Aorta (tissue), 5 donors: Measurements from ENCODE around the gene USP19. TPM values are rescaled to one million over a fixed set of nuclear protein-coding genes. Genes with fewer than 3 reads are reported as not detected.

Experiments used
- ATAC-seq: fragments of 200-7000 bp; cut with Tn5 transposase; one replicate; pipeline ENCODE4 v1.9.1; 2022; ENCODE audit warnings: moderate library complexity; ENCODE audit not compliant: low FRiP score
- DNase-seq, 2 donors: peaks; one replicate each; pipeline ENCODE4 v3.0.0-alpha.2; 2020
- H3K27ac ChIP-seq, 2 donors: one replicate each; pipeline ENCODE4 v1.5.1; 2013; ENCODE audit warnings: low read length in 2 of 2, mild to moderate bottlenecking in 2 of 2, moderate library complexity in 2 of 2, control low read depth in 1 of 2, inconsistent platforms in 1 of 2, low read depth in 1 of 2
- H3K27me3 ChIP-seq, 2 donors: one replicate each; pipeline ENCODE4 v1.6.1; 2013; ENCODE audit warnings: control low read depth in 1 of 2, low read length in 1 of 2, mild to moderate bottlenecking in 1 of 2, moderate library complexity in 1 of 2; ENCODE audit not compliant: insufficient read depth in 2 of 2, control insufficient read depth in 1 of 2
- H3K36me3 ChIP-seq, 2 donors: one replicate each; pipeline ENCODE4 v1.6.1; 2013; ENCODE audit warnings: control low read depth in 1 of 2, low read length in 1 of 2, mild to moderate bottlenecking in 1 of 2; ENCODE audit not compliant: insufficient read depth in 2 of 2, control insufficient read depth in 1 of 2
- H3K4me1 ChIP-seq, 2 donors: one replicate each; pipeline ENCODE4 v1.6.1; 2013; ENCODE audit warnings: low read length in 2 of 2, control low read depth in 1 of 2, mild to moderate bottlenecking in 1 of 2, moderate library complexity in 1 of 2; ENCODE audit not compliant: insufficient read depth in 2 of 2, control insufficient read depth in 1 of 2
- H3K4me3 ChIP-seq, 2 donors: one replicate each; pipeline ENCODE4 v1.5.1; 2013; ENCODE audit warnings: low read length in 2 of 2, control low read depth in 1 of 2, mild to moderate bottlenecking in 1 of 2
- H3K9me3 ChIP-seq: one replicate; pipeline ENCODE4 v1.6.1; 2013; ENCODE audit warnings: mild to moderate bottlenecking, low read length; ENCODE audit not compliant: control insufficient read depth
- WGBS, 2 donors: extraction: QIAGEN DNeasy Blood & Tissue Kit; methylation state at CpG; one replicate each; pipeline ENCODE4 v1.1.7; 2013; 5-methylcytosine and 5-hydroxymethylcytosine counted together
- intact Hi-C, 2 donors: fragments of 100-400 bp; cut with DNase I; formaldehyde crosslinking; loops; one replicate each; pipeline versions ENCODE4 v1.14.2 to v1.15.0; 2022
- polyA plus RNA-seq, 2 donors: library from polyadenylated mRNA; stranded (reverse); fragments of 200-250 nt; gene quantifications; one replicate each; pipeline ENCODE4 v1.2.3, GENCODE V29; 2013
- total RNA-seq, 2 donors: library from RNA; stranded (reverse); fragmentation: NEBNext Ultra II Directional; extraction: Animal tissue kit (Norgen Biotek cat#: 25700); gene quantifications; one replicate each; pipeline ENCODE4 v1.2.1, GENCODE V29; 2021
- donor health status: healthy with polysubstance abuse.
- donor health status: Bipolar disorder and iron deficiency.
- donor health status: DM: no; HTN: no; CAD: no.
- donor health status: DM: no; HTN: no; CAD: no.
- donor health status: DM: yes; HTN: yes; CAD: no.

USP19 gene
- total and polyA plus RNA-seq, 4 donors = 22.7 to 54.8 (median 35.7) TPM

GRCh38 chr3:49098429-49098828 is 22.2 kb downstream of the USP19 start:
- WGBS, 2 donors = 46 to 51% methylated on average over 5 of the region's 5 CpGs
- DNase-seq (peak in 1 of 2 donors; percentile 72), ATAC-seq (no peak)
- Histone ChIP-seq H3K4me3 (no peak overlapping the region), H3K4me1 (no peaks in the 10 kb centered on the region), H3K27me3 (no peaks in the 10 kb centered on the region), H3K9me3 (no peaks in the 10 kb centered on the region), H3K36me3 (peaks cover 4 to 21% of the 10 kb centered on the region in 2 donors), H3K27ac (no peak overlapping the region)
- intact Hi-C loops = no loop called here

DNA sequence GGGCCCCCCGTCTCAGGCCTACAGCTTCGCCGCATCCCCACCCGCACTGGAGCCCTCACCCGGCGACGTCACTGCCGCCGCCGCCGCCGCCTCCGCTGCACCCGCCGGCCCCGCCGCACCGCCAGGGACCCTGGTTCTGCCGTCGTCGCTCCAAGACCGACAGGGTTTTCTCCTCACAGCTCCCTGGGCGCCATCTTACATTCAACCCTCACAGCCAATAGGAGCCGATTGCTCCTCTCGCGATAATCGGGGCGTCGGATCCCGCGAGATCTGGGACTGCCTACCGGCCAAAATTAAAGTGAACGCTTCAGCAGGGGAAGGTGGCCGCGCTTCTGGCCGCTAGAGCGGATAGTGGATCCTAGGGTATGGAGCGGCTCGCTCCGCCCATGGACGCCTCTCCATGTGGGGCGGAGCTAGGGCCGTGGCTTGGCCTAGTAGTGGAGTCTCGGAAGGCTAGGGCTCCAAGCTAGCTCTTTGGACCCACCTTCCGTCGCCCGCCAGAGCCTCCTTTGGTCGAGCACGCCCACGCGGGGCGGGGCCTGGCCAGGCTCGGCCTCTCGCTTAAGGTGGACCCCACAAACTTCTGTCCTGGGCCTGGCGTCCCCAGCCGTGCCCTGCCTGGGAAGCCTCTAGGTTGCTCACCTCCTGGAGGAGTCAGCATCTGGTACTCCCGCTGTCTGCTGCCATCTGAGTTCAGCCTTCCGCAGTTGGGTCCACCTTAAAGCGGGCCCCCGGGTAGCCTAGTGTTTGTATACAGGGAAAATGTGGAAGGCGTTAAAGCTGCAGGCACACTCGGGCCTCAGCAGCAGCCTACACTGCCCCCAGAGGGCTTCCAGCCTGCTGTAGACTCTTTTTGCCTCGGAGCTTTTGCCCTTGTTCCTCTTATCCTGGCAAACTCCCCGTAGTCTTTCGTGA is 26.5 kb downstream of the USP19 start, which contains the start of gene QRICH1:
TSS of gene QRICH1 (minus strand) at position 219 of the 915 bp plus-strand sequence. CDS start 17,054 bp downstream, outside the sequence.
- Histone ChIP-seq H3K36me3 (peaks cover 4 to 7% of the 10 kb centered on the region in 2 donors), H3K4me1 (no peaks in the 10 kb centered on the region), H3K4me3 (peak within 1 kb of the TSS; percentile 71 to 88), H3K27me3 (no peaks in the 10 kb centered on the region), H3K27ac (peak within 1 kb of the TSS; percentile 62 to 77), H3K9me3 (no peaks in the 10 kb centered on the region)
- ATAC-seq = peak; percentile 97
- 0% methylated on average over 48 to 65 of the region's 65 CpGs for WGBS, 2 donors
- peak; percentile 99 for DNase-seq
- intact Hi-C loops = loop anchor here in 1 of 2 donors (2.0 to 5.0 kb wide), 3 partner anchors 67 to 318 kb away; partner anchors contain the start of genes IMPDH2, RHOA and TCTA

DNA sequence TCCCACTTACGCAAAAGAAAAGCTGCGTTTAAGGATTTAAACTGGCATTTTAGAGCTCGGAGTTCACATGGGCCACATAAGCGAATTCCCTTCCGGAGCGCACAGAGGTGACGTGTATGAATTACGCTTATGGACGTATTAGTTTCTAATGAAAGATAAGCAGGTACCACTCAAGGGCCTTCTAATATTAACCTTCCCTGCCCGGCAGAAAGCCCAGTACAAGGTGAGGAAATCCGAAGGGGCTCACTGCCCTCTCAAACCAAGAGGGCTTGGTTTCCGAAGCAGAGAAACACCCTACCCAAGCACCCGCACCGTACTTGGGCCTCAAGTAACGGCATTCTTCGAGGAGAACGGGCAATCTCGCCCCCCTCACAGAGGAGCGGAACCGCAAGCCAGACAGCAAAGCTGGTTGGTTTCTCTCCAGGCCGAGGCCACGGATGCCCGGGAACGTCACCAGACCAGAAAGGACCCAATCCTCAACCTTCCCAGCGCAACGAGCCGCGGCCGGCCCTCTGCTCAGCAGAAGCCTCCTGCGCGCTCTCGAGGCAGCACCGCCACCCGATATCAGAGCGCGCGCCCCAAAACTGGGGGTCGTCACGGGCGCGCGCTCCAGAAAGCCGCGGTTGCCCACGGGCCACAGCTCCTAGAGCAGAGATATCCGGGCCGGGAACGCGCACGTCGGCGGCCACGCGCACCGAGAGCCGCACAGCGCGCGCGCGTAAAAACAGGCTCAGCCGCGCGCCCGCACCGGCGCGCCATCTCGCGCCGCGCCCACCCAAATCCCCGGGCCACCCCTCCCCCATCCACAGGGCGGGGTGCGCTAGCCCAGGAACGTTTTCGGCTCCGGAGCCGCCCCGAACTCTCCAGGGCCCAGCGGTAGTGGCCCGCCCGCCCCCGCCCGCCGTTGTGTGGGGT is 27.4 kb downstream of the USP19 start:
- ATAC-seq (peak; percentile 73), DNase-seq (peak; percentile 84 to 92)
- Histone ChIP-seq H3K36me3 (no peaks in the 10 kb centered on the region), H3K4me3 (peak overlapping the region; percentile 71 to 88), H3K4me1 (no peaks in the 10 kb centered on the region), H3K9me3 (no peaks in the 10 kb centered on the region), H3K27me3 (no peaks in the 10 kb centered on the region), H3K27ac (peak overlapping the region; percentile 62 to 77)
- 0 to 1% methylated on average over 73 to 86 of the region's 86 CpGs for WGBS, 2 donors
- intact Hi-C loops = loop anchor here in 1 of 2 donors (5.0 kb wide), 2 partner anchors 66 to 319 kb away; partner anchors contain the start of genes IMPDH2, RHOA and TCTA

DNA sequence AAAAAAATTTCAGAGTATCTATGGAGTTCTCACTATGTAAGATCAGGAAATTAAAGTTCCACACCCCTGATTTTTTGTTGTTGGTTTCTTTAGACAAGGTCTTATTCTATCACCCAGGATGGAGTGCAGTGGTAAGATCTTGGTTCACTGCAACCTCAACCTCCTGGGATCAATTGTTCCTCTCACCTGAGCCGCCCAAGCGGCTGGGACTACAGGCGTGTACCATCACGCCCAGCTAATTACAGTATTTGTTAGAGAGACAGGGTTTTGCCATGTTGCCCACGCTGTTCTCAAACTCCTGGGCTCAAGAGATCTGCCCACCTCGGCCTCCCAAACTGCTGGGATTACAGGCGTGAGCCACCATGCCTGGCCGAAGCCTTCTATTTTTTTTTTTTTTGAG is 39.2 kb downstream of the USP19 start:
- intact Hi-C loops = no loop called here
- no peak for DNase-seq
- peaks cover 0 to 3% of the 10 kb centered on the region in 2 donors for H3K36me3 ChIP-seq
- no peak for ATAC-seq
- H3K27me3 ChIP-seq = no peaks in the 10 kb centered on the region
- no peaks in the 10 kb centered on the region for H3K9me3 ChIP-seq
- no peak overlapping the region for H3K4me3 ChIP-seq
- H3K27ac ChIP-seq = no peak overlapping the region
- no peaks in the 10 kb centered on the region for H3K4me1 ChIP-seq
- WGBS, 2 donors = 96 to 98% methylated on average over 8 of the region's 8 CpGs

- ATAC-seq (no peak), DNase-seq (no peak)
- Histone ChIP-seq H3K4me1 (no peaks in the 10 kb centered on the region), H3K4me3 (no peak overlapping the region), H3K9me3 (no peaks in the 10 kb centered on the region), H3K36me3 (peaks cover 0 to 6% of the 10 kb centered on the region in 2 donors), H3K27me3 (no peaks in the 10 kb centered on the region), H3K27ac (no peak overlapping the region)
- intact Hi-C loops = no loop called here
- 95 to 98% methylated on average over 2 of the region's 2 CpGs for WGBS, 2 donors
Measured at GRCh38 chr3:49079270-49079669, 41.4 kb downstream of the USP19 start.

DNA sequence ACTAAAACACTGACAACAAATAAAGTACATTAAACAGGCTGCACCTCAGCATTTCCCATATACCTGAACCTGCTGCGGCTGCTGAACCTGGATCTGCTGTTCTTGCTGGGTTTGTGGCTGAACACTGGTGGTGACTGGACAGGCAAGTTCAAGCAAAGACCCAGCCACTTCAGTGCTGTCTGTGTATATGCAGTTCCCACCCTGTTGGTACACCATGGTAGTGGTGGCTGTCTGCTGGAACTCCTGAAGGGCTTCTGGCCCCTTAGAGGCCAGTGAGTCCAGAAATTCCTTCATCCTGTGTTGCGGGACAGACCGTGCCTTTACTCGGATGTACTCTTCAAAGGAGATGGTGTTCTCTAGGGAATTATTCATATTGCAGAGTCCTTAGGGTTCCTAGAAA is 44.0 kb downstream of the USP19 start:
- 85 to 87% methylated on average over 4 of the region's 4 CpGs for WGBS, 2 donors
- Histone ChIP-seq H3K4me1 (no peaks in the 10 kb centered on the region), H3K4me3 (no peak overlapping the region), H3K36me3 (peaks cover 0 to 9% of the 10 kb centered on the region in 2 donors), H3K27me3 (no peaks in the 10 kb centered on the region), H3K27ac (no peak overlapping the region), H3K9me3 (no peaks in the 10 kb centered on the region)
- ATAC-seq = no peak
- no peak for DNase-seq
- intact Hi-C loops = no loop called here

DNA sequence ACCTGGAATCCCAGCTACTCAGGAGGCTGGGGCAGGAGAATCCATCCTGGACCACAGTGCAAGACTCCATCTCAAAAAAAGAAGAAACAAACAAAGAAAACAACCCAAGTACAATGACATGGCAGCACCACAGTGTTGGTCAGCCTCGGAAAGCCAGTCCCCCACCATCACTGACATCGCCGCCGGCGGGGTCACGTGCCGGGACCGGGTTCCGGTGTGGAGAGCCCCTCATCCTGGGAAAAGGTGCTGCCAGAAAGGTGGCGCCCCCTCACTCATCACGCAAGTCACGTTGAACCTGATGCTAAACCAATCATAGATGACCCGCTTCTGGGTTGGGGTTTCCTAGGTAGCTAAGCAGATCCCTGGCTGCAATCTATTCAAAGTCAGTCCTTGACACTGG is 44.5 kb downstream of the USP19 start:
- intact Hi-C loops = no loop called here
- H3K4me3 ChIP-seq = no peak overlapping the region
- H3K27ac ChIP-seq = no peak overlapping the region
- ATAC-seq = no peak
- H3K4me1 ChIP-seq = no peaks in the 10 kb centered on the region
- no peaks in the 10 kb centered on the region for H3K9me3 ChIP-seq
- H3K27me3 ChIP-seq = no peaks in the 10 kb centered on the region
- no peak for DNase-seq
- 94 to 95% methylated on average over 13 of the region's 13 CpGs for WGBS, 2 donors
- H3K36me3 ChIP-seq = peaks cover 0 to 13% of the 10 kb centered on the region in 2 donors
